ENCODE results near the gene MSMP. TPM values are rescaled to one million over a fixed set of nuclear protein-coding genes. Genes with fewer than 3 reads are reported as not detected.

MSMP gene
- total RNA-seq, 1 experiment from 2014 or later: not detected

- DNase-seq: no peak
- H3K4me3 ChIP-seq (ENCODE audit: insufficient read depth, low read depth, low read length): no peak overlapping the region
- no peaks in the 10 kb centered on the region for H3K27me3 ChIP-seq (ENCODE audit: control insufficient read depth, insufficient read depth, low read length)
- H3K36me3 ChIP-seq (replicated peaks; ENCODE audit: control insufficient read depth, insufficient read depth, low read length): peaks cover 64% of the 10 kb centered on the region
Measured at GRCh38 chr9:35711501-35712428, 42.3 kb downstream of the MSMP start.

GRCh38 chr9:35710818-35711500 lies 43.1 kb downstream of the MSMP start:
- DNase-seq: no peak
- Histone ChIP-seq H3K4me3 (ENCODE audit: insufficient read depth, low read depth, low read length) (no peak overlapping the region), H3K36me3 (replicated peaks; ENCODE audit: control insufficient read depth, insufficient read depth, low read length) (peaks cover 63% of the 10 kb centered on the region), H3K27me3 (ENCODE audit: control insufficient read depth, insufficient read depth, low read length) (no peaks in the 10 kb centered on the region)

DNA sequence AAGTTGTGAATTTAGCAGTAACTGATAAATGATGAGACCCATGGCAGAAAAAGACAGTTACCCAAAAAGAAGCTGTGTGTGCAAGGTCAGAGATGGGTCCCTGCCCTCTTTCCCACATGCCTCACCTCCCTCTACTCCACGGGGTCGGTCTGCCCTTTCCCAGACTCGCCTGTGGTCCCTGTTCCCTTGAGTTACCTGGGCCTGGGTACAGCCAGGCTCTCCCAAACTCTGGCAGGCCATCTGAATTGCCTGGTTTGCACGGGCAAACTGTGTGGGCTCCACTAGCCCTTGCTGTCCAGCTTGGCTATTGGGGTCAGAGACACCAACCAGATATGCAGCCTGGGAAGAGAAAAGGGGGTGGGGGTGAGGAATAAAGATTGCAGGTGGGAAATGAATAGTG lies 45.9 kb downstream of the MSMP start:
- H3K4me3 ChIP-seq (ENCODE audit: insufficient read depth, low read depth, low read length): no peak overlapping the region
- DNase-seq: no peak
- H3K27me3 ChIP-seq (ENCODE audit: control insufficient read depth, insufficient read depth, low read length): no peaks in the 10 kb centered on the region
- H3K36me3 ChIP-seq (replicated peaks; ENCODE audit: control insufficient read depth, insufficient read depth, low read length): peaks cover 72% of the 10 kb centered on the region

GRCh38 chr9:35706951-35707350 lies 47.1 kb downstream of the MSMP start:
- DNase-seq: no peak
- Histone ChIP-seq H3K4me3 (ENCODE audit: insufficient read depth, low read depth, low read length) (no peak overlapping the region), H3K36me3 (replicated peaks; ENCODE audit: control insufficient read depth, insufficient read depth, low read length) (peaks cover 75% of the 10 kb centered on the region), H3K27me3 (ENCODE audit: control insufficient read depth, insufficient read depth, low read length) (no peaks in the 10 kb centered on the region)

DNA sequence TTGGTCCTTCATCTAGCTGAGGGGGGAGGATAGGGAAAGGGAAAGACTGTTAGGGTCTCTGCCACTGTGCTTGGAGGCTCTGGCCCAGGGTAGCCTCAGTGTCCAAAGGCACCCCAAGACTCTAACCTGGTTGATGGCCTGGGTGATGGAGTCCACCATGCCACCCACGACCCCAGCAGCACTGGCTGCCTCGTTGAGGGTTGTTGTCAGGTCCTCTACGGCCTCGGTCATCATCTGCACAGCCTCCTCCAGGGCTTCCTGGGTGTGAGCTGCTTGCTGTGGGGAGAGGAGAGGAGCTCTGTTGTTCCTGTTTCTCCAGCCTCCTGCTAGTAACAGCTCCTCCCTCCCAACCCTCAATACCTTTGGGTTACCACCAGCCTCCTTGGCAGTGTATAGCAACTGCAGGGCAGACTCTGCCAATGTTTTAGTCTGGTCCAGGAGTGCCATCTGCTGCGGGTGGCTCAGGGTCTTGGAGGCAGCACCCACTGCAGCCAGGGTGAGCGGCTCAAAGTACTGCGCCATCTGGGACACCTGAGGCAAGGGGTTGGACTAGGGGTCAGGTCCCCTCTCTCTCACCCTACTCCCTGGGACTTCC lies 48.1 kb downstream of the MSMP start:
- peaks cover 73% of the 10 kb centered on the region for H3K36me3 ChIP-seq (replicated peaks; ENCODE audit: control insufficient read depth, insufficient read depth, low read length)
- H3K27me3 ChIP-seq (ENCODE audit: control insufficient read depth, insufficient read depth, low read length): no peaks in the 10 kb centered on the region
- no peak for DNase-seq
- H3K4me3 ChIP-seq (ENCODE audit: insufficient read depth, low read depth, low read length): no peak overlapping the region

DNA sequence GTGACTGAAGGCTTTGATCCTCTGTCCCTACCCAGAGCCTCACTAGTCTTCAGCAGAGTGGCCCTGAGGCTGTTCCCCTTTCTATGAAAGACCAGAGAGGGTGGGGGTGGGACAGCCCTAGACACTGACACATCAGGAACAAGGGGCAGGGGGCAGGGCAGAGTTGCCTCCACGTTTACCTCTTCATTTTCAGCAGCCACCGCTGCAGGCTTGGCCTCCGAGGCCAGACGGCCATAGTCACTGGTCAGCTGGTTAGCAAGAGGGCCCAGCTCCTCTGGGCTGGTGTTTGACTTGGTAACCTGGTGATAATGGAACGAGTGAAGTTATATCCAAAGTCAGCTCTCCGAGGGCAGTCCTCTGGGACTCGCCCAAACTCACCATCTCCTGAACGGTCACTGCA lies 48.7 kb downstream of the MSMP start:
- H3K36me3 ChIP-seq (replicated peaks; ENCODE audit: control insufficient read depth, insufficient read depth, low read length): peaks cover 71% of the 10 kb centered on the region
- H3K27me3 ChIP-seq (ENCODE audit: control insufficient read depth, insufficient read depth, low read length): no peaks in the 10 kb centered on the region
- H3K4me3 ChIP-seq (ENCODE audit: insufficient read depth, low read depth, low read length): no peak overlapping the region
- DNase-seq: no peak

DNA sequence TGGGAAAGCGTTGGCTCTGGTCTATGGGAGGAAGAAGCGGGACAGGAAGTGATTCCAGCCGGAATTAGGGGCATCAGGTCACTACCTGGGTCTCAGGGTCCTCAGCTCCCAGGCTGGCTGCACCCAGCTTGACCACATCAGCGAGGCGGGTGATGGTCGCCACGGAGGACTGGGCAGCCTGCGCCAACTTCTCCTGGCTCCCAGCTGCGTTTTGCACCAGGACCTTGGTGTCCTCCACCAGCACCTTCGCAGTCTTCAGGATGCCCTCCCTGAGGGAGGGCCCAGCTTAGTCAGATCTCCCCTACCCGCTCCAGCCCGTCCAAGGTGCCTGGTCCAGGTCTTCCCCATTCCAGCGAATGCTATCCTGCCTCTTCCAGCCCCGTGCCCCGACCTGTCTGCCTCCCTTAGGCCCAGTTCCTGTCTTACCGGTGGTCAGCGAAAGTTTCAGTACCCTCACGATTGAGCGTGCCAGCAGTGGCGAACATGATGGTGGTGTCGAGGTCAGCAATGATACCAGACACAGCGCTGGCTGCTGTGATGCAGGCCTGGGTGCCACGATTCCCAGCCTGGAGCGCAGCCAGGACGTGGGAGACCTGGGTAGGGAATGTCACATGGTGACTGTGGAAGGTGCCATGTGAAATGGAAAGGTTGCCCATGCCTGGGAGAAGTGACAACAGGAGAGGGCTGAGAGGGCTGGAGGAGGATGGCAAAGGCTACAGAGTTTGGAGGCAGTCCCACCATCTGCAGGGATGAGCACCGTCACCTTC lies 50.0 kb downstream of the MSMP start:
- no peaks in the 10 kb centered on the region for H3K27me3 ChIP-seq (ENCODE audit: control insufficient read depth, insufficient read depth, low read length)
- peaks cover 77% of the 10 kb centered on the region for H3K36me3 ChIP-seq (replicated peaks; ENCODE audit: control insufficient read depth, insufficient read depth, low read length)
- H3K4me3 ChIP-seq (ENCODE audit: insufficient read depth, low read depth, low read length): no peak overlapping the region
- no peak for DNase-seq

Other genes with a start within 250 kb of the MSMP start
- gene TESK1, start 149.0 kb downstream of the MSMP start, total RNA-seq (2014; rRNA removed; shearing (Covaris generic)): 6.0 and 11.9 TPM in 2 replicates
- gene CD72, start 135.9 kb downstream of the MSMP start, total RNA-seq (2014; rRNA removed; shearing (Covaris generic)): 1.9 and 4.6 TPM in 2 replicates
- gene SIT1, start 103.3 kb downstream of the MSMP start, total RNA-seq (2014; rRNA removed; shearing (Covaris generic)): 0.69 and 2.3 TPM in 2 replicates
- gene RMRP, start 96.3 kb downstream of the MSMP start, total RNA-seq (2014; rRNA removed; shearing (Covaris generic)): 10,629 and 14,347 TPM in 2 replicates
- 4.1 and 9.3 TPM in 2 replicates for gene CCDC107, start 96.0 kb downstream of the MSMP start, total RNA-seq (2014; rRNA removed; shearing (Covaris generic))
- gene ARHGEF39, start 89.1 kb downstream of the MSMP start, total RNA-seq (2014; rRNA removed; shearing (Covaris generic)): 17.4 and 21.4 TPM in 2 replicates
- gene CA9, start 80.3 kb downstream of the MSMP start, total RNA-seq (2014; rRNA removed; shearing (Covaris generic)): 0.78 TPM in 1 of 2 replicates, not detected in the other
- 117 and 129 TPM in 2 replicates for gene TPM2, start 64.4 kb downstream of the MSMP start, total RNA-seq (2014; rRNA removed; shearing (Covaris generic))
- 91.2 and 106 TPM in 2 replicates for gene TLN1, start 22.1 kb downstream of the MSMP start, total RNA-seq (2014; rRNA removed; shearing (Covaris generic))
- gene CREB3, start 21.6 kb downstream of the MSMP start, total RNA-seq (2014; rRNA removed; shearing (Covaris generic)): 26.0 and 28.6 TPM in 2 replicates
- gene GBA2, start 5.0 kb downstream of the MSMP start, total RNA-seq (2014; rRNA removed; shearing (Covaris generic)): 75.2 and 85.5 TPM in 2 replicates
- gene RGP1, start 5.0 kb downstream of the MSMP start, total RNA-seq (2014; rRNA removed; shearing (Covaris generic)): 14.4 and 16.4 TPM in 2 replicates
- gene NPR2, start 37.3 kb upstream of the MSMP start, total RNA-seq (2014; rRNA removed; shearing (Covaris generic)): 6.4 and 7.5 TPM in 2 replicates
- gene SPAG8, start 58.0 kb upstream of the MSMP start, total RNA-seq (2014; rRNA removed; shearing (Covaris generic)): 0.15 and 0.55 TPM in 2 replicates
- 46.9 and 53.8 TPM in 2 replicates for gene HINT2, start 60.8 kb upstream of the MSMP start, total RNA-seq (2014; rRNA removed; shearing (Covaris generic))
- not detected in 2 replicates for gene FAM221B, start 74.5 kb upstream of the MSMP start, total RNA-seq (2014; rRNA removed; shearing (Covaris generic))
- gene TMEM8B, start 75.0 kb upstream of the MSMP start, total RNA-seq (2014; rRNA removed; shearing (Covaris generic)): 2.0 and 3.1 TPM in 2 replicates
- not detected in 2 replicates for gene OR13J1, start 116.1 kb upstream of the MSMP start, total RNA-seq (2014; rRNA removed; shearing (Covaris generic))
- 0.21 TPM in 1 of 2 replicates, not detected in the other for gene HRCT1, start 151.9 kb upstream of the MSMP start, total RNA-seq (2014; rRNA removed; shearing (Covaris generic))
- 0.07 TPM in 1 of 2 replicates, not detected in the other for gene SPAAR, start 155.2 kb upstream of the MSMP start, total RNA-seq (2014; rRNA removed; shearing (Covaris generic))
- not detected in 2 replicates for gene OR2S2, start 203.9 kb upstream of the MSMP start, total RNA-seq (2014; rRNA removed; shearing (Covaris generic))

Data from H7 (cell line).